H9 (cell line): ENCODE results near the gene ALDH1A3. TPM values are rescaled to one million over a fixed set of nuclear protein-coding genes. Genes with fewer than 3 reads are reported as not detected.

Experiments used
- DNase-seq: peaks from one replicate; pipeline ENCODE4 v3.0.0-alpha.2; 2017
- H2AFZ ChIP-seq: one replicate; pipeline ENCODE4 v1.6.1; 2013; ENCODE audit warnings: mild to moderate bottlenecking, low read length, control low read depth, moderate library complexity
- H2AK5ac ChIP-seq: 2 replicates; pipeline ENCODE4 v1.6.1; 2013; ENCODE audit warnings: low read length, control low read depth, mixed read lengths; ENCODE audit not compliant: insufficient read length
- H2BK120ac ChIP-seq: one replicate; pipeline ENCODE4 v1.6.1; 2013; ENCODE audit warnings: low read depth, mild to moderate bottlenecking, low read length, control low read depth, inconsistent platforms; ENCODE audit not compliant: poor library complexity, severe bottlenecking
- H2BK12ac ChIP-seq: 2 replicates; pipeline ENCODE4 v1.6.1; 2013; ENCODE audit warnings: low read length, control low read depth, mixed read lengths, low read depth; ENCODE audit not compliant: insufficient read length
- H2BK15ac ChIP-seq: 2 replicates; pipeline ENCODE4 v1.6.1; 2013; ENCODE audit warnings: low read depth, low read length, control low read depth
- H2BK20ac ChIP-seq: one replicate; pipeline ENCODE4 v1.6.1; 2013; ENCODE audit warnings: low read depth, mild to moderate bottlenecking, low read length, control low read depth, inconsistent platforms; ENCODE audit not compliant: poor library complexity, severe bottlenecking
- H2BK5ac ChIP-seq: 2 replicates; pipeline ENCODE4 v1.6.1; 2013; ENCODE audit warnings: low read length, control low read depth, mixed read lengths; ENCODE audit not compliant: insufficient read length
- H3K14ac ChIP-seq: 2 replicates; pipeline ENCODE4 v1.6.1; 2013; ENCODE audit warnings: low read length, control low read depth; ENCODE audit not compliant: insufficient read depth
- H3K18ac ChIP-seq: 2 replicates; pipeline ENCODE4 v1.6.1; 2013; ENCODE audit warnings: low read depth, mild to moderate bottlenecking, mixed read lengths, low read length, control low read depth; ENCODE audit not compliant: insufficient read length
- H3K23ac ChIP-seq: 2 replicates; pipeline ENCODE4 v1.6.1; 2013; ENCODE audit warnings: low read length, control low read depth, mixed read lengths, low read depth; ENCODE audit not compliant: insufficient read length
- H3K23me2 ChIP-seq: 2 replicates; pipeline ENCODE4 v1.6.1; 2013; ENCODE audit warnings: low read depth, mild to moderate bottlenecking, mixed read lengths, low read length, control low read depth; ENCODE audit not compliant: insufficient read length, poor library complexity, severe bottlenecking
- H3K27ac ChIP-seq: 2 replicates; pipeline ENCODE4 v1.5.1; 2013; ENCODE audit warnings: low read length, control low read depth, mixed read lengths, low read depth; ENCODE audit not compliant: insufficient read length
- H3K27me3 ChIP-seq: 2 replicates; pipeline ENCODE4 v1.6.1; 2013; ENCODE audit warnings: low read length, control low read depth, inconsistent platforms; ENCODE audit not compliant: insufficient read depth
- H3K4ac ChIP-seq: 2 replicates; pipeline ENCODE4 v1.6.1; 2013; ENCODE audit warnings: low read depth, mild to moderate bottlenecking, control low read depth, inconsistent platforms, low read length, moderate library complexity
- H3K4me1 ChIP-seq: 2 replicates; pipeline ENCODE4 v1.6.1; 2013; ENCODE audit warnings: low read length, control low read depth, inconsistent platforms; ENCODE audit not compliant: insufficient read depth
- H3K4me2 ChIP-seq: 2 replicates; pipeline ENCODE4 v1.6.1; 2013; ENCODE audit warnings: low read length, control low read depth, mixed read lengths; ENCODE audit not compliant: insufficient read length, insufficient read depth
- H3K56ac ChIP-seq: 2 replicates; pipeline ENCODE4 v1.6.1; 2013; ENCODE audit warnings: low read depth, mild to moderate bottlenecking, mixed read lengths, low read length, control low read depth; ENCODE audit not compliant: insufficient read length
- H3K79me1 ChIP-seq: 2 replicates; pipeline ENCODE4 v1.6.1; 2013; ENCODE audit warnings: low read depth, mild to moderate bottlenecking, moderate library complexity, low read length, control low read depth, inconsistent platforms; ENCODE audit not compliant: insufficient read depth, poor library complexity, severe bottlenecking
- H3K79me2 ChIP-seq: 2 replicates; pipeline ENCODE4 v1.6.1; 2013; ENCODE audit warnings: low read length, control low read depth, inconsistent platforms; ENCODE audit not compliant: insufficient read depth
- H3K9ac ChIP-seq: 2 replicates; pipeline ENCODE4 v1.6.1; 2013; ENCODE audit warnings: low read length, control low read depth, mixed read lengths; ENCODE audit not compliant: insufficient read length; ENCODE audit errors: extremely low read depth
- H3K9me3 ChIP-seq: one replicate; pipeline ENCODE4 v1.6.1; 2013; ENCODE audit warnings: low read depth, low read length, inconsistent platforms; ENCODE audit not compliant: control insufficient read depth
- H3T11ph ChIP-seq: one replicate; pipeline ENCODE4 v1.6.1; 2013; ENCODE audit warnings: mild to moderate bottlenecking, low read length, control low read depth, inconsistent platforms
- H4K20me1 ChIP-seq: one replicate; pipeline ENCODE4 v1.6.1; 2013; ENCODE audit not compliant: control insufficient read depth, insufficient read length, insufficient read depth
- H4K5ac ChIP-seq: 2 replicates; pipeline ENCODE4 v1.6.1; 2013; ENCODE audit warnings: low read depth, mild to moderate bottlenecking, mixed read lengths, low read length, control low read depth; ENCODE audit not compliant: insufficient read length
- H4K8ac ChIP-seq: replicated peaks from 2 replicates; pipeline ENCODE4 v1.6.1; 2013; ENCODE audit warnings: low read length, control low read depth, mixed read lengths, low read depth; ENCODE audit not compliant: insufficient read length
- H4K91ac ChIP-seq: 2 replicates; pipeline ENCODE4 v1.6.1; 2013; ENCODE audit warnings: low read depth, mild to moderate bottlenecking, moderate library complexity, mixed read lengths, low read length, control low read depth; ENCODE audit not compliant: insufficient read length
- H3K27ac Mint-ChIP-seq, 3 experiments: 2 replicates in 2 of 3; 3 replicates in 1 of 3; pipeline ENCODE4 v1.8.0; 2020 to 2021; ENCODE audit warnings: mixed read lengths in 3 of 3, mild to moderate bottlenecking in 1 of 3, moderate library complexity in 1 of 3
- H3K27me3 Mint-ChIP-seq: 2 replicates; pipeline ENCODE4 v1.8.0; 2021; ENCODE audit warnings: low read depth, mild to moderate bottlenecking, moderate library complexity, mixed read lengths
- H3K36me3 Mint-ChIP-seq, 3 experiments: 2 replicates in 2 of 3; 3 replicates in 1 of 3; pipeline ENCODE4 v1.8.0; 2020 to 2021; ENCODE audit warnings: low read depth in 3 of 3, mixed read lengths in 3 of 3; ENCODE audit not compliant: insufficient read depth in 1 of 3
- H3K4me1 Mint-ChIP-seq, 2 experiments: 2 replicates each; pipeline ENCODE4 v1.8.0; 2020; ENCODE audit warnings: mixed read lengths in 2 of 2
- H3K4me3 Mint-ChIP-seq, 2 experiments: 2 replicates in 1 of 2; 3 replicates in 1 of 2; pipeline ENCODE4 v1.8.0; 2020 to 2021; ENCODE audit warnings: mild to moderate bottlenecking in 2 of 2, mixed read lengths in 2 of 2, moderate library complexity in 1 of 2
- H3K9me3 Mint-ChIP-seq, 2 experiments: 2 replicates in 1 of 2; 3 replicates in 1 of 2; pipeline ENCODE4 v1.8.0; 2020; ENCODE audit warnings: mild to moderate bottlenecking in 2 of 2, mixed read lengths in 2 of 2, moderate library complexity in 1 of 2
- WGBS: extraction: QIAGEN DNeasy Blood & Tissue Kit; methylation state at CpG from one replicate; pipeline ENCODE4 v1.1.7; 2013; ENCODE audit warnings: missing lambda C conversion rate, low lambda C conversion rate, mixed read lengths; ENCODE audit not compliant: insufficient read length; ENCODE audit errors: extremely low coverage; 5-methylcytosine and 5-hydroxymethylcytosine counted together
- total RNA-seq: library from RNA; stranded (reverse); gene quantifications from 2 replicates; pipeline ENCODE4 v1.2.1, GENCODE V29; 2021
- TF ChIP-seq, protein P1 (sequence below): fragments of 200-600 bp; sonication (generic); conservative IDR thresholded peaks from 3 replicates; pipeline ENCODE4 v1.8.0; 2021; ENCODE audit warnings: antibody characterized with exemption, mild to moderate bottlenecking

The ALDH1A3 gene
- total RNA-seq, 1 experiment from 2014 or later = 9.2 TPM

DNA sequence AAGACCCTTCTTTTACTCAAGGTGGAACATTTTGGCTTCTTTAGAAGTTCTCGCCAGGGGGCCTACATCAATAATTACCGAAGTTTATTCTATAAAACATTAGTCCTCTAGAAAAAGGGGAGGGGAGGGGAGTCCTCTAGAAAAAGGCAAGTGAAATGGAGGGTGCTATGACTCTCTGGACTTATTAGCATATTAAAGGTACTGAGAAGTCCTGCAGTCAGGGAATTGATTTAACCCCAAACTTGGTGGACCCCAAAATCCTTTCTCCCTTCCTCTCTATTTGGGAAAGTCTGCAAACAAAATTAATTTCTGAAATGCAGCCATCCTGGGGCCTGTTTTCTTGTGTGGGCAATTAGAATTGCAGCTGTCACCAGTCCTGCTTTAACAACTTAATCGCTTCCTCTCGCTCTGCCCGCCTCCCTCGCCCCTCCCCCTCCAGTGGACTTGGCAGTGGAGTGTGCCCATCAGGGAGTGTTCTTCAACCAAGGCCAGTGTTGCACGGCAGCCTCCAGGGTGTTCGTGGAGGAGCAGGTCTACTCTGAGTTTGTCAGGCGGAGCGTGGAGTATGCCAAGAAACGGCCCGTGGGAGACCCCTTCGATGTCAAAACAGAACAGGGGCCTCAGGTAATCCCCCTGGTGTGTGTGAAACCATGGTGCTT is 20.6 kb downstream of the ALDH1A3 start:
- H3K27ac Mint-ChIP-seq = peak overlapping the region in 1 of 3 experiments; percentile 40; a peak in 2 of 7 replicates
- no peaks in the 10 kb centered on the region for H3K27me3 ChIP-seq

More for the DNA sequence above, 20.6 kb downstream of the ALDH1A3 start:
- H4K8ac ChIP-seq = no peak overlapping the region
- H2AK5ac ChIP-seq = no peak overlapping the region
- no CpG with 5 or more reads among the region's 13 CpGs for WGBS
- no peaks in the 10 kb centered on the region for H3K79me1 ChIP-seq
- no peak overlapping the region for H3K27ac ChIP-seq
- Mint-ChIP-seq H3K4me1 (peaks cover 7 to 17% of the 10 kb centered on the region in 2 experiments), H3K27me3 (no peaks in the 10 kb centered on the region; the same call in 1 of the 2 replicates), H3K9me3 (no peaks in the 10 kb centered on the region), H3K36me3 (peaks cover 0 to 30% (median 4%) of the 10 kb centered on the region in 3 experiments; a peak in 3 of 7 replicates), H3K4me3 (no peak overlapping the region)
- TF ChIP-seq, protein P1, sequence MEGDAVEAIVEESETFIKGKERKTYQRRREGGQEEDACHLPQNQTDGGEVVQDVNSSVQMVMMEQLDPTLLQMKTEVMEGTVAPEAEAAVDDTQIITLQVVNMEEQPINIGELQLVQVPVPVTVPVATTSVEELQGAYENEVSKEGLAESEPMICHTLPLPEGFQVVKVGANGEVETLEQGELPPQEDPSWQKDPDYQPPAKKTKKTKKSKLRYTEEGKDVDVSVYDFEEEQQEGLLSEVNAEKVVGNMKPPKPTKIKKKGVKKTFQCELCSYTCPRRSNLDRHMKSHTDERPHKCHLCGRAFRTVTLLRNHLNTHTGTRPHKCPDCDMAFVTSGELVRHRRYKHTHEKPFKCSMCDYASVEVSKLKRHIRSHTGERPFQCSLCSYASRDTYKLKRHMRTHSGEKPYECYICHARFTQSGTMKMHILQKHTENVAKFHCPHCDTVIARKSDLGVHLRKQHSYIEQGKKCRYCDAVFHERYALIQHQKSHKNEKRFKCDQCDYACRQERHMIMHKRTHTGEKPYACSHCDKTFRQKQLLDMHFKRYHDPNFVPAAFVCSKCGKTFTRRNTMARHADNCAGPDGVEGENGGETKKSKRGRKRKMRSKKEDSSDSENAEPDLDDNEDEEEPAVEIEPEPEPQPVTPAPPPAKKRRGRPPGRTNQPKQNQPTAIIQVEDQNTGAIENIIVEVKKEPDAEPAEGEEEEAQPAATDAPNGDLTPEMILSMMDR = no peak
- H2AFZ ChIP-seq = no peak overlapping the region
- no peaks in the 10 kb centered on the region for H3K9me3 ChIP-seq
- H4K5ac ChIP-seq = no peak overlapping the region
- H3K18ac ChIP-seq = no peak overlapping the region
- H3K4me1 ChIP-seq = no peaks in the 10 kb centered on the region
- no peaks in the 10 kb centered on the region for H4K20me1 ChIP-seq
- no peaks in the 10 kb centered on the region for H3K79me2 ChIP-seq
- no peak overlapping the region for H2BK20ac ChIP-seq
- H3K23ac ChIP-seq = no peak overlapping the region
- no peak overlapping the region for H3K9ac ChIP-seq
- H2BK15ac ChIP-seq = no peak overlapping the region
- no peak overlapping the region for H2BK120ac ChIP-seq
- H4K91ac ChIP-seq = no peak overlapping the region
- H2BK12ac ChIP-seq = no peak overlapping the region
- H3K4me2 ChIP-seq = no peak overlapping the region
- no peak overlapping the region for H3K4ac ChIP-seq
- no peak overlapping the region for H2BK5ac ChIP-seq
- H3K23me2 ChIP-seq = no peaks in the 10 kb centered on the region
- H3K14ac ChIP-seq = no peak overlapping the region
- H3K56ac ChIP-seq = no peak overlapping the region
- DNase-seq = no peak
- H3T11ph ChIP-seq = no peak overlapping the region
